ENCODE results near the gene RABGAP1L. TPM values are rescaled to one million over a fixed set of nuclear protein-coding genes. Genes with fewer than 3 reads are reported as not detected.

The RABGAP1L gene
- total RNA-seq, 4 donors from 2014 or later = 42.4 to 74.5 (median 49.1) TPM

DNA sequence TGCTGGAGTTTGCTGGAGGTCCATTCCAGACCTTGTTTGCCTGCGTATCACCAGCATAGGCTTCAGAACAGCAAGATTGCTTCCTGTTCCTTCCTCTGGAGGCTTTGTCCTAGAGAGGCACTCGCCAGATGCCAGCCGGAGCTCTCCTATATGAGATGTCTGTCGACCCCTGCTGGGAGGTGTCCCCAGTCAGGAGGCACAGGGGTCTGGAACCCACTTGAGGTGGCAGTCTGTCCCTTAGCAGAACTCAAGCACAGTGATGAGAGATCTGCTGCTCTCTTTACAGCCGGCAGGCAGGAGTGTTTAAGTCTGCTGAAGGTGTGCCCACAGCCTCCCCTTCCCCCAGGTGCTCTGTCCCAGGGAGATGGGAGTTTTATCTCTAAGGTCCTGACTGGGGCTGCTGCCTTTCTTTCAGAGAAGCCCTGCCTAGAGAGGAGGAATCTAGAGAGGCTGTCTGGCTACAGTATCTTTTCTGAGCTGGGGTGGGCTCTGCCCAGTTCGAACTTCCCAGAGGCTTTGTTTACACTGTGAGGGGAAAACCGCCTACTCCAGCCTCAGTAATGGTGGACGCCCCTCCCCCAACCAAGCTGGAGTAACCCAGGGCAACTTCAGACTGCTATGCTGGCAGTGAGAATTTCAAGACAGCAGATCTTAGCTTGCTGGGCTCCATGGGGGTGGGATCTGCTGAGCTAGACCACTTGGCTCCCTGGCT lies 493.4 kb downstream of the RABGAP1L start:
- H3K36me3 ChIP-seq = no peaks in the 10 kb centered on the region
- H3K27ac ChIP-seq = no peak overlapping the region
- no peaks in the 10 kb centered on the region for H3K4me1 ChIP-seq
- DNase-seq (ENCODE audit: low spot score in 2 of 2) = no peak
- 57 to 74% methylated on average over 8 of the region's 8 CpGs for WGBS, 2 donors
- H3K4me3 ChIP-seq = no peak overlapping the region
- TF ChIP-seq EP300 (IDR thresholded peaks at IDR 0.05) = no peak
- TF ChIP-seq, protein P1, sequence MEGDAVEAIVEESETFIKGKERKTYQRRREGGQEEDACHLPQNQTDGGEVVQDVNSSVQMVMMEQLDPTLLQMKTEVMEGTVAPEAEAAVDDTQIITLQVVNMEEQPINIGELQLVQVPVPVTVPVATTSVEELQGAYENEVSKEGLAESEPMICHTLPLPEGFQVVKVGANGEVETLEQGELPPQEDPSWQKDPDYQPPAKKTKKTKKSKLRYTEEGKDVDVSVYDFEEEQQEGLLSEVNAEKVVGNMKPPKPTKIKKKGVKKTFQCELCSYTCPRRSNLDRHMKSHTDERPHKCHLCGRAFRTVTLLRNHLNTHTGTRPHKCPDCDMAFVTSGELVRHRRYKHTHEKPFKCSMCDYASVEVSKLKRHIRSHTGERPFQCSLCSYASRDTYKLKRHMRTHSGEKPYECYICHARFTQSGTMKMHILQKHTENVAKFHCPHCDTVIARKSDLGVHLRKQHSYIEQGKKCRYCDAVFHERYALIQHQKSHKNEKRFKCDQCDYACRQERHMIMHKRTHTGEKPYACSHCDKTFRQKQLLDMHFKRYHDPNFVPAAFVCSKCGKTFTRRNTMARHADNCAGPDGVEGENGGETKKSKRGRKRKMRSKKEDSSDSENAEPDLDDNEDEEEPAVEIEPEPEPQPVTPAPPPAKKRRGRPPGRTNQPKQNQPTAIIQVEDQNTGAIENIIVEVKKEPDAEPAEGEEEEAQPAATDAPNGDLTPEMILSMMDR (IDR thresholded peaks at IDR 0.05) = no peak
- no peak for TF ChIP-seq POLR2A (IDR thresholded peaks at IDR 0.05)
- H3K9me3 ChIP-seq = peaks cover 0 to 22% (median 0%) of the 10 kb centered on the region in 4 donors
- H3K27me3 ChIP-seq = no peaks in the 10 kb centered on the region

- DNase-seq (ENCODE audit: low spot score in 2 of 2) = no peak
- no peaks in the 10 kb centered on the region for H3K4me1 ChIP-seq
- no peaks in the 10 kb centered on the region for H3K36me3 ChIP-seq
- no peaks in the 10 kb centered on the region for H3K27me3 ChIP-seq
- H3K27ac ChIP-seq = no peak overlapping the region
- TF ChIP-seq EP300 (IDR thresholded peaks at IDR 0.05) (no peak), POLR2A (IDR thresholded peaks at IDR 0.05) (no peak)
- TF ChIP-seq, protein P1 (IDR thresholded peaks at IDR 0.05) = no peak
- H3K4me3 ChIP-seq = no peak overlapping the region
- peaks cover 0 to 22% (median 0%) of the 10 kb centered on the region in 4 donors for H3K9me3 ChIP-seq
Measured at GRCh38 chr1:174654560-174654959, 495.2 kb downstream of the RABGAP1L start.

DNA sequence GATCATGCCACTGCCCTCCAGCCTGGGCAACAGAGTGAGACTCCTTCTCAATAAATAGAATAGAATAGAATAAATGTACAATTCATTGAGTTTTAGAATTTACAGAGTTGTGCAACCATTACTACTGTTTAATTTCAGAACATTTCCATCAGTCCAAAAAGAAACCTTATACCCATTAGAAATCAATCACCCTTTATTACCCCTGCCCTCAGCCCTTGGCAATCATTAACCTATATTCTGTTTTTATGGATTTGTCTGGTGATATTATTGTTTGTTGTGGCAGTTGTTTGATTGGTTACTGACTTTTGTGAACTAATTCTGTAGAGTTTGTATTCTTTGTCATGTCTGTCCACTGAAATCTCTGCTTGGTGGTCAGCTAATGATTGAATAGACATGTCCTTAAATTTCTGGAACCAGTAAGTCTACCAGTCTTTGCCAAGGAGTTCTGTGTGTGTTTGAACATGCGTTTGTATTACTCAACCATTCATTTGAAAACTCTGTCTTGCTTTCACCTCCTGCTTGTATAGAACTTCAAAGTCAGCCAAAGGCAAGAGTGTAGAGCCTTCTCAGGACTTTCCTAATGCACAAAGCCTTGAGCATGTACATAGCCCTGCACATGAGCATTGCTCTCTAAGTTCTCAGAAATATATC lies 497.2 kb downstream of the RABGAP1L start:
- TF ChIP-seq EP300 (IDR thresholded peaks at IDR 0.05) = no peak
- TF ChIP-seq, protein P1 (IDR thresholded peaks at IDR 0.05) = no peak
- no peak for TF ChIP-seq POLR2A (IDR thresholded peaks at IDR 0.05)
- no peak overlapping the region for H3K27ac ChIP-seq
- peaks cover 0 to 18% (median 0%) of the 10 kb centered on the region in 4 donors for H3K9me3 ChIP-seq
- H3K36me3 ChIP-seq = no peaks in the 10 kb centered on the region
- WGBS, 2 donors = 95 to 100% methylated on average over 1 of the region's 1 CpG
- H3K4me3 ChIP-seq = no peak overlapping the region
- no peaks in the 10 kb centered on the region for H3K27me3 ChIP-seq
- no peaks in the 10 kb centered on the region for H3K4me1 ChIP-seq
- DNase-seq (ENCODE audit: low spot score in 2 of 2) = no peak

DNA sequence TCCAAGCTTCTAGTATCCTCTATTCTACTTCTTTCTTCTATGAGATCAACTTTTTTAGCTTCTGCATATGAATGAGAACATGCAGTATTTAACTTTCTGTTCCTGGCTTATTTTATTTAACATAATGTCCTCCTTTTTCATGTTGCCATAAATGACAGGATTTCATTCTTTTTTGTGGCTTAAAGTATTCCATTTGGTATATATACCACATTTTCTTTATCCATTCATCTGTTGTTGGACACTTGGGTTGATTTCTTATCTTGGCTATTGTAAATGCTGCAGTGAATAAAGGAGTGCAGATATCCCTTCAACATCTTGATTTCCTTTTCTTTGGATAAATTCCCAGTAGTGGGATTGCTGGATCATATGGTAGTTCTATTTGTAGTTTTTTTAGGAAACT lies 498.1 kb downstream of the RABGAP1L start:
- TF ChIP-seq POLR2A (IDR thresholded peaks at IDR 0.05) (no peak), EP300 (IDR thresholded peaks at IDR 0.05) (no peak)
- TF ChIP-seq, protein P1 (IDR thresholded peaks at IDR 0.05) = no peak
- Histone ChIP-seq H3K4me3 (no peak overlapping the region), H3K27me3 (no peaks in the 10 kb centered on the region), H3K4me1 (no peaks in the 10 kb centered on the region), H3K9me3 (peaks cover 0 to 10% (median 0%) of the 10 kb centered on the region in 4 donors), H3K36me3 (no peaks in the 10 kb centered on the region), H3K27ac (no peak overlapping the region)
- no peak for DNase-seq (ENCODE audit: low spot score in 2 of 2)

- no peaks in the 10 kb centered on the region for H3K4me1 ChIP-seq
- WGBS, 2 donors = 72 to 96% methylated on average over 1 of the region's 1 CpG
- no peaks in the 10 kb centered on the region for H3K36me3 ChIP-seq
- no peak for DNase-seq (ENCODE audit: low spot score in 2 of 2)
- no peak overlapping the region for H3K27ac ChIP-seq
- no peaks in the 10 kb centered on the region for H3K27me3 ChIP-seq
- peaks cover 0 to 9% (median 0%) of the 10 kb centered on the region in 4 donors for H3K9me3 ChIP-seq
- H3K4me3 ChIP-seq = no peak overlapping the region
- TF ChIP-seq EP300 (IDR thresholded peaks at IDR 0.05) (no peak), POLR2A (IDR thresholded peaks at IDR 0.05) (no peak)
- TF ChIP-seq, protein P1 (IDR thresholded peaks at IDR 0.05) = no peak
Measured at GRCh38 chr1:174657893-174658292, 498.6 kb downstream of the RABGAP1L start.
